Left ventricle myocardium inferior (tissue), 1 donor: ENCODE data around the gene WIPF2. TPM values are rescaled to one million over a fixed set of nuclear protein-coding genes. Genes with fewer than 3 reads are reported as not detected.
"Not testable (repeated sequence)": the region's sequence is repeated elsewhere in the genome, so short reads cannot be mapped to it uniquely, and the experiment has no call there.

ENCODE experiments used
- DNase-seq: peaks from one replicate; pipeline ENCODE4 v3.0.0-alpha.2; 2020
- H3K27ac ChIP-seq: fragments of 200-600 bp; replicated peaks from 2 replicates; pipeline ENCODE4 v1.8.0; 2021
- H3K27me3 ChIP-seq: fragments of 200-600 bp; 2 replicates; pipeline ENCODE4 v1.8.0; 2021; ENCODE audit warnings: low read depth
- H3K36me3 ChIP-seq: fragments of 200-600 bp; 2 replicates; pipeline ENCODE4 v1.8.0; 2021
- H3K4me1 ChIP-seq: fragments of 200-600 bp; 2 replicates; pipeline ENCODE4 v1.8.0; 2021
- H3K4me3 ChIP-seq: fragments of 200-600 bp; 2 replicates; pipeline ENCODE4 v1.8.0; 2021; ENCODE audit warnings: mild to moderate bottlenecking, moderate library complexity
- H3K9me3 ChIP-seq: fragments of 200-600 bp; replicated peaks from 2 replicates; pipeline ENCODE4 v1.8.0; 2021
- intact Hi-C: fragments of 100-400 bp; cut with micrococcal nuclease; formaldehyde crosslinking; loops from one replicate; pipeline ENCODE4 v1.11.0; 2022
- total RNA-seq: library from RNA; stranded (reverse); fragmentation: NEBNext Ultra II Directional; extraction: Animal tissue kit (Norgen Biotek cat#: 25700); gene quantifications from one replicate; pipeline ENCODE4 v1.2.1, GENCODE V29; 2021
- TF ChIP-seq, protein P1 (sequence below): fragments of 200-600 bp; IDR thresholded peaks from 2 replicates; pipeline ENCODE4 v1.8.0; 2021; ENCODE audit warnings: antibody characterized with exemption, mild to moderate bottlenecking, borderline replicate concordance
- donor health status: DM: no; HTN: yes; CAD: no; lungs with severe emphysema.

Gene WIPF2
- total RNA-seq, 1 donor from 2014 or later = 12.5 TPM

DNA sequence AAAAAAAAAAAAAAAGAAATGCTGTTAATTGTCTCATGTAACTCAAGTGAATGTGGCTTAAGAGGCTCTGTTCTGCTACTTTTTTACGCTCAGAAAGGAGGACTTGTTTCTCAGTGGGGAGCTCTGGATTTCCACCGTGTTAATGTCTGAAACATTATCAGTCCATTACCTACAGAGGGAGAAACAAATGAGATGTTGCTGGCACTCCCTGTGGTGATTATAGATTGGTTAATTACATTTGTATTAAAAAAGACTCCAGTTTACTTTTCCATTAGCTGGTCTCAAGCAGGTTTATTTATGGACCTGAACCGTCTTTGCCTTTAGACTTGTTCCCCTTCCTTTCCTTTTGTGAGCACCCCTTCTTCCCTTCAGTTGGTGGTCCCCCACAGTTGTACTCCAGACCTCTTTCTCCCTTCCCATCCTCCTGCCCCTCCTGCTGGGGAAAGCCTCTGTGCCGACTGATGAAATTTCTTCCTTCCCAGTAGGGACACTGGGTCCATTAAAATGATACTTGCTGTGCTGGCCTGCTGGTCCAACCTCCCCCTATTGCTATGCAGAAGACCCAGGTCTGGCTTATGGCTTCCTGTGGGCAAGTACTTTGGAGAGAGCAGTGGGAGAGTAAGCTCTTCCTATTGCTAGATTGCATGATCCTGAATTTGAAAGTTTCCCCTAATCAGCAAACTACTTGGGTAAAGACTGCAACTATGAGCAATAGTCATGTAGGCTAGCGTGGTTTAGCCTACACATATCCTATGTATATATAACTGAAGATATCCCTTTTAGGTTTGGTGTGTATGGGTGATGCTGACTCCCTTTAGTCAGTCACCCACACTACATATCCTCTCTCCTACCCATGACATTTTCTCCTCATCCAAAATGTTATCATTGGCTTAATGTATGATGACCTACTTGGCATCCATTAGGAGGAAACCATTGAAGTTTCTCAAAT is 76.7 kb downstream of the WIPF2 start:
- DNase-seq = no peak
- peaks cover 63% of the 10 kb centered on the region for H3K4me1 ChIP-seq

DNA sequence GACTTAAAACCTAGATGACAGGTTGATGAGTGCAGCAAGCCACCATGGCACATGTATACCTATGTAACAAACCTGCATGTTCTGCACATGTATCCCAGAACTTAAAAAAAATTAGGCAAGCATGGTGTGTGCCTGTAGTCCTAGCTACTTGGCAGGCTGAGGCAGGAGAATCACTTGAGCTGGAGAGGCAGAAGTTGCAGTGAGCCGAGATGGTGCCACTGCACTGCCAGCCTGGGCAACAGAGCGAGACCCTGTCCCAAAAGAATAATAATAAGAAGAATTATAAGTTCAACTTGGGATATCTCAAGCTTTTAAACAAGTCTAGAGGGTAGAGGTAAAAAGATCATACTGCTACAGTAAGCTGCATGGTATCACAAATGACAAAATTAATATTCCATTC is 78.4 kb downstream of the WIPF2 start:
- TF ChIP-seq, protein P1, sequence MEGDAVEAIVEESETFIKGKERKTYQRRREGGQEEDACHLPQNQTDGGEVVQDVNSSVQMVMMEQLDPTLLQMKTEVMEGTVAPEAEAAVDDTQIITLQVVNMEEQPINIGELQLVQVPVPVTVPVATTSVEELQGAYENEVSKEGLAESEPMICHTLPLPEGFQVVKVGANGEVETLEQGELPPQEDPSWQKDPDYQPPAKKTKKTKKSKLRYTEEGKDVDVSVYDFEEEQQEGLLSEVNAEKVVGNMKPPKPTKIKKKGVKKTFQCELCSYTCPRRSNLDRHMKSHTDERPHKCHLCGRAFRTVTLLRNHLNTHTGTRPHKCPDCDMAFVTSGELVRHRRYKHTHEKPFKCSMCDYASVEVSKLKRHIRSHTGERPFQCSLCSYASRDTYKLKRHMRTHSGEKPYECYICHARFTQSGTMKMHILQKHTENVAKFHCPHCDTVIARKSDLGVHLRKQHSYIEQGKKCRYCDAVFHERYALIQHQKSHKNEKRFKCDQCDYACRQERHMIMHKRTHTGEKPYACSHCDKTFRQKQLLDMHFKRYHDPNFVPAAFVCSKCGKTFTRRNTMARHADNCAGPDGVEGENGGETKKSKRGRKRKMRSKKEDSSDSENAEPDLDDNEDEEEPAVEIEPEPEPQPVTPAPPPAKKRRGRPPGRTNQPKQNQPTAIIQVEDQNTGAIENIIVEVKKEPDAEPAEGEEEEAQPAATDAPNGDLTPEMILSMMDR = no peak
- intact Hi-C loops = loop anchor here (10.0 kb wide), 1 partner anchor 93 kb away; no protein-coding TSS in a partner anchor
- Histone ChIP-seq H3K27me3 (no peaks in the 10 kb centered on the region), H3K27ac (peak overlapping the region; percentile 54), H3K9me3 (no peaks in the 10 kb centered on the region), H3K36me3 (no peaks in the 10 kb centered on the region), H3K4me3 (no peak overlapping the region), H3K4me1 (peaks cover 52% of the 10 kb centered on the region)
- DNase-seq = no peak

More for the DNA sequence above, 76.7 kb downstream of the WIPF2 start:
- Histone ChIP-seq H3K9me3 (no peaks in the 10 kb centered on the region), H3K36me3 (no peaks in the 10 kb centered on the region), H3K27me3 (no peaks in the 10 kb centered on the region), H3K4me3 (no peak overlapping the region), H3K27ac (peak overlapping the region; percentile 54)
- TF ChIP-seq, protein P1 = no peak
- intact Hi-C loops = loop anchor here (10.0 kb wide), 1 partner anchor 91 kb away; no protein-coding TSS in a partner anchor

DNA sequence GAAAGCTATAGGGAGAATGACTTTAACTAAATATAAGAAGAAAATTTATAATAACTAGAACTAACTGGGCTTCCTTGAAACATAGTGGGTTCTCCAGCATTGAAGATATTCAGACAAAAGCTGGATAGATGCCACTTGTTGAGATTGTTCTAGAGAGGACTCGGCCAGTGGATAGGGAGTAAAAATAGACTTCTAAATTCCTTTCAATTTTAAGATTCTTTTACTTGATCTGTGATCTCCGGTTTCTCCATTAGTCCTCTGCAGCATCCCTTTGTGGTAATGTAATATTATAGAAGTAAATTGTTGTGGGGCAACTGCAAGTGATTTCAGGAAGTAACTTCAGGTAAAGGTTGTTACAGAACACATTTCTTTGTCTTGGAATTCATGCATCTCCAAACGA is 79.6 kb downstream of the WIPF2 start:
- no peaks in the 10 kb centered on the region for H3K27me3 ChIP-seq
- TF ChIP-seq, protein P1 = no peak
- no peak for DNase-seq
- H3K9me3 ChIP-seq = no peaks in the 10 kb centered on the region
- H3K36me3 ChIP-seq = no peaks in the 10 kb centered on the region
- peak overlapping the region; percentile 48 for H3K27ac ChIP-seq
- no peak overlapping the region for H3K4me3 ChIP-seq
- peaks cover 54% of the 10 kb centered on the region for H3K4me1 ChIP-seq
- intact Hi-C loops = loop anchor here (10.0 kb wide), 1 partner anchor 94 kb away; no protein-coding TSS in a partner anchor

DNA sequence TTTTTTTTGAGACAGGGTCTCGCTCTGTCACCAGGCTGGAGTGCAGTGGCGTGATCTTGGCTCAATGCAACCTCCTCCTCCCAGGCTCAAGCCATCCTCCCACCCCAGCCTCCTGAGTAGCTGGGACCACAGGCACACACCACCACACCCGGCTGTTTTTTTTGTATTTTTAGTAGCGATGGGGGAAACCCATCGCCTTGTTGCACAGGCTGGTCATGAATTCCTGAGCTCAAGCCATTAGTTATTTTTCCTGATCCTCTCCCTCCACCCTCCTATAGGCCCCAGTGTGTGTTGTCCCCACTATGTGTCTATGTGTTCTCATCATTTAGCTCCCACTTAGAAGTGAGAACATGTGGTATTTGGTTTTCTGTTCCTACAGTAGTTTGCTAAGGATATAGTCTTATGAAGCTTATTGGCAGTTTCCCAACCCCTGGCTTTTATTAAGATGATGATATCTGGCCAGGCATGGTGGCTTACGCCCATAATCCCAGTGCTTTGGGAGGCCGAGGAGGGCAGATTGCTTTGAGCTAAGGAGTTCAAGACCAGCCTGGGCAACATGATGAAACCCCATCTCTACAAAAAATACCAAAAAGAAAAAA is 80.2 kb downstream of the WIPF2 start:
- not testable (repeated sequence) for H3K9me3 ChIP-seq, H3K4me3 ChIP-seq, H3K36me3 ChIP-seq, H3K27me3 ChIP-seq, DNase-seq
- Histone ChIP-seq H3K27ac (peak overlapping the region; percentile 48), H3K4me1 (peaks cover 54% of the 10 kb centered on the region)
- intact Hi-C loops = loop anchor here (10.0 kb wide), 1 partner anchor 94 kb away; no protein-coding TSS in a partner anchor

DNA sequence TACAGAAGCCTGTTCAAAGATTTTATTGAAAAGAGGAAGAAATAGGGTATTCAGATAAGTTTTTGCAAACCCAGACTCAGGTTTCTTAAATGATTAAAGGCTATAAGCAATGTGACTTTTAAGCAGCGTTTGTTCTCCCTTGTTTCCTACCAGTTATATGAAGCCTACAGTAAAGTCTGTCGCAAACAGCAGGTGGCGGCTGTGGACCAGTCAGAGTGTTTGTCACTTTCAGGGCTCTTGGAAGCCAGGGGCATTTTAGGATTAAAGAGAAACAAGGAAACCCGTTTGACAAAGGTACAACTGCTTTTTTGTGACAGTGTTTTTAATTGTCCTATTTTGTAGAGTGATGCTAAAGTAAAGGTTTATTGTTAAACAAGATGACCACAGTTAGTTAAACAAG is 82.2 kb downstream of the WIPF2 start:
- no peaks in the 10 kb centered on the region for H3K36me3 ChIP-seq
- no peak overlapping the region for H3K27ac ChIP-seq
- H3K4me1 ChIP-seq = peaks cover 56% of the 10 kb centered on the region
- H3K9me3 ChIP-seq = no peaks in the 10 kb centered on the region
- no peaks in the 10 kb centered on the region for H3K27me3 ChIP-seq
- intact Hi-C loops = loop anchor here (5.0 kb wide), 1 partner anchor 51 kb away; no protein-coding TSS in a partner anchor
- no peak for DNase-seq
- TF ChIP-seq, protein P1 = peak; percentile 51
- H3K4me3 ChIP-seq = no peak overlapping the region
